Activated CD8-positive, alpha-beta T cell treated with anti-CD3 and anti-CD28 coated beads for 36 hours (primary cell): Measurements from ENCODE around the gene PYHIN1. TPM values are rescaled to one million over a fixed set of nuclear protein-coding genes. Genes with fewer than 3 reads are reported as not detected.
A peak's percentile ranks its signal among the peaks of the same experiment; 100 is the strongest.

Experiments used
- ATAC-seq: fragments of 200-7000 bp; cut with Tn5 transposase; one replicate; pipeline ENCODE4 v1.10.0; 2021; ENCODE audit warnings: mild to moderate bottlenecking, moderate library complexity
- CTCF ChIA-PET: fragments of 350-600 bp; sonication (Branson Sonifier 250); formaldehyde crosslinking; loops from one replicate; lab custom pipeline; 2021; ENCODE audit warnings: antibody characterized with exemption; lab: Charles Lee
- POLR2A ChIA-PET: fragments of 350-600 bp; sonication (Branson Sonifier 250); formaldehyde crosslinking; loops from one replicate; lab custom pipeline; 2021; ENCODE audit warnings: antibody characterized with exemption; lab: Charles Lee
- DNase-seq: peaks from one replicate; pipeline ENCODE4 v3.0.0-alpha.2; 2020
- H3K27ac Mint-ChIP-seq: one replicate; pipeline ENCODE4 v1.8.0; 2021; ENCODE audit warnings: mild to moderate bottlenecking, mixed read lengths
- H3K27me3 Mint-ChIP-seq: one replicate; pipeline ENCODE4 v1.8.0; 2021; ENCODE audit warnings: mixed read lengths
- H3K36me3 Mint-ChIP-seq: one replicate; pipeline ENCODE4 v1.8.0; 2021; ENCODE audit warnings: low read depth, mixed read lengths
- H3K4me1 Mint-ChIP-seq: one replicate; pipeline ENCODE4 v1.8.0; 2021; ENCODE audit warnings: low read depth, mixed read lengths
- H3K4me3 Mint-ChIP-seq: one replicate; pipeline ENCODE4 v1.8.0; 2021; ENCODE audit warnings: mild to moderate bottlenecking, moderate library complexity, mixed read lengths
- H3K9me3 Mint-ChIP-seq: one replicate; pipeline ENCODE4 v1.8.0; 2021; ENCODE audit warnings: mixed read lengths
- intact Hi-C: fragments of 100-400 bp; cut with micrococcal nuclease; formaldehyde crosslinking; loops from one replicate; pipeline ENCODE4 v1.10.0; 2022
- total RNA-seq, 2 experiments: library from RNA; stranded (reverse); gene quantifications; one replicate each; pipeline ENCODE4 v1.2.3, GENCODE V29; 2021
- TF ChIP-seq, protein P1 (sequence below): fragments of 200-600 bp; IDR thresholded peaks from one replicate; pipeline ENCODE4 v1.8.0; 2022; ENCODE audit warnings: antibody characterized with exemption, mild to moderate bottlenecking

The PYHIN1 gene
- total RNA-seq, 2 experiments from 2014 or later = 7.0 to 8.5 TPM

DNA sequence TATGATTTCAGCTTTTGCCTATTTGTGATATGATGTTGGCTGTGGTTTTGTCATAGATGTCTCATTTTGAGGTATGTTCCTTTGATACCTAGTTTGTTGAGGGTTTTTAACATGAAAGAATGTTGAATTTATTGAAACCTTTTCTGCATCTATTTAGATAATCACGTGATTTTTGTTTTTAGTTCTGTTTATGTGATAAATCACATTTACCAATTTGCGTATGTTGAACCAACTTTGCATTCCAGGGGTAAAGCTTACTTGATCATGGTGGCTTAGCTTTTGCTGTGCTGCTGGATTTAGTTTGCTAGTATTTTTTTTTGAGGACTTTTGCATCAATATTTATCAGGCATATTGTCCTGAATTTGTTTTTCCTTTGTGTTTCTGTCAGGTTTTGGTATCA lies 51.9 kb downstream of the PYHIN1 start:
- TF ChIP-seq, protein P1, sequence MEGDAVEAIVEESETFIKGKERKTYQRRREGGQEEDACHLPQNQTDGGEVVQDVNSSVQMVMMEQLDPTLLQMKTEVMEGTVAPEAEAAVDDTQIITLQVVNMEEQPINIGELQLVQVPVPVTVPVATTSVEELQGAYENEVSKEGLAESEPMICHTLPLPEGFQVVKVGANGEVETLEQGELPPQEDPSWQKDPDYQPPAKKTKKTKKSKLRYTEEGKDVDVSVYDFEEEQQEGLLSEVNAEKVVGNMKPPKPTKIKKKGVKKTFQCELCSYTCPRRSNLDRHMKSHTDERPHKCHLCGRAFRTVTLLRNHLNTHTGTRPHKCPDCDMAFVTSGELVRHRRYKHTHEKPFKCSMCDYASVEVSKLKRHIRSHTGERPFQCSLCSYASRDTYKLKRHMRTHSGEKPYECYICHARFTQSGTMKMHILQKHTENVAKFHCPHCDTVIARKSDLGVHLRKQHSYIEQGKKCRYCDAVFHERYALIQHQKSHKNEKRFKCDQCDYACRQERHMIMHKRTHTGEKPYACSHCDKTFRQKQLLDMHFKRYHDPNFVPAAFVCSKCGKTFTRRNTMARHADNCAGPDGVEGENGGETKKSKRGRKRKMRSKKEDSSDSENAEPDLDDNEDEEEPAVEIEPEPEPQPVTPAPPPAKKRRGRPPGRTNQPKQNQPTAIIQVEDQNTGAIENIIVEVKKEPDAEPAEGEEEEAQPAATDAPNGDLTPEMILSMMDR = no peak
- Mint-ChIP-seq H3K27ac (no peak overlapping the region), H3K4me1 (peaks cover 12% of the 10 kb centered on the region), H3K36me3 (peaks cover 18% of the 10 kb centered on the region), H3K27me3 (no peaks in the 10 kb centered on the region), H3K9me3 (peaks cover 20% of the 10 kb centered on the region), H3K4me3 (no peak overlapping the region)
- POLR2A ChIA-PET = no interaction called here
- CTCF ChIA-PET = no interaction called here
- intact Hi-C loops = no loop called here
- no peak for ATAC-seq
- DNase-seq = no peak

DNA sequence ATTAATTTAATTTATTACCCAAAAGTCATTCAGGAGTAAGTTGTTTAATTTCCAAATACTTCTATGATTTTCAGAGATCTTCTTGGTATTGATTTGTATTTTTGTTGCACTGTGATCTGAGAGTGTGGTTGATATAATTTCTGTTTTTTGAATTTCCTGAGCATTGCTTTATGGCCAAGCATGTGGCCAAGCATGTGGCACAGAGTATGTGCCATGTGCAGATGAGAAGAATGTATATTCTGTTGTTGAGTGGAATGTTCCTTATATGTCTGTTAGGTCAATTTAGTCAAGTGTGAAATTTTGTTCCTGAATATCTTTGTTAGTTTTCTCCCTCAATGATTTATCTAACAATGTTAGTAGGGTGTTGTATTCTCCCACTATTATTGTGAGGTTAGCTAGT lies 53.0 kb downstream of the PYHIN1 start:
- Mint-ChIP-seq H3K9me3 (peaks cover 20% of the 10 kb centered on the region), H3K4me3 (no peak overlapping the region), H3K27ac (no peak overlapping the region), H3K4me1 (peaks cover 4% of the 10 kb centered on the region), H3K27me3 (no peaks in the 10 kb centered on the region), H3K36me3 (peaks cover 19% of the 10 kb centered on the region)
- TF ChIP-seq, protein P1 = no peak
- intact Hi-C loops = no loop called here
- DNase-seq (no peak), ATAC-seq (no peak)
- ChIA-PET POLR2A (interaction anchor here (0.6 kb wide), 1 partner anchor 976 kb away, joined by 3 read pairs; no protein-coding TSS in a partner anchor), CTCF (interaction anchor here (0.7 kb wide), 1 partner anchor 14 kb away, joined by 3 read pairs; no protein-coding TSS in a partner anchor)

DNA sequence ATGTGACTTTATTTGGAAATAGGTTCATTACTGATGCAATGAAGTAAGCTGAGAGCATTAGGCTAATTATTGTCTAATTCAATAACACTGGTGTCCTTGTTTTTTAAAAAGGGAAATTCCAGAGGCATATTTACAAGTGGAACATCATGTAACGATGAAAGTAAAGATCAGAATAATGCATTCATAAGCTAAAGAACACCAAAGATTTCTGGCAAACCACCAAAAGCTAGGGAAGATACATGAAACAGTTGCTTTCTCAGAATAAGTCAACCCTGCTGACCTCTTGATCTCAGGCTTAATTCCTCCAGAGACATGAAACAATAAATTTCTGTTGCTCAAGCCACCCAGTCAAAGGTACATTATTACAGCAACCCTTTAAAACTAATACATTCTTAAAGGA lies 58.1 kb downstream of the PYHIN1 start:
- Mint-ChIP-seq H3K4me1 (peaks cover 7% of the 10 kb centered on the region), H3K27me3 (no peaks in the 10 kb centered on the region), H3K4me3 (no peak overlapping the region), H3K36me3 (peaks cover 17% of the 10 kb centered on the region), H3K27ac (peak overlapping the region; percentile 31), H3K9me3 (peaks cover 15% of the 10 kb centered on the region)
- DNase-seq (no peak), ATAC-seq (no peak)
- intact Hi-C loops = no loop called here
- CTCF ChIA-PET = interaction anchor here (1.3 to 1.9 kb wide), 2 partner anchors 9 to 83 kb away, joined by 4 read pairs; no protein-coding TSS in a partner anchor
- POLR2A ChIA-PET = no interaction called here
- TF ChIP-seq, protein P1 = no peak

DNA sequence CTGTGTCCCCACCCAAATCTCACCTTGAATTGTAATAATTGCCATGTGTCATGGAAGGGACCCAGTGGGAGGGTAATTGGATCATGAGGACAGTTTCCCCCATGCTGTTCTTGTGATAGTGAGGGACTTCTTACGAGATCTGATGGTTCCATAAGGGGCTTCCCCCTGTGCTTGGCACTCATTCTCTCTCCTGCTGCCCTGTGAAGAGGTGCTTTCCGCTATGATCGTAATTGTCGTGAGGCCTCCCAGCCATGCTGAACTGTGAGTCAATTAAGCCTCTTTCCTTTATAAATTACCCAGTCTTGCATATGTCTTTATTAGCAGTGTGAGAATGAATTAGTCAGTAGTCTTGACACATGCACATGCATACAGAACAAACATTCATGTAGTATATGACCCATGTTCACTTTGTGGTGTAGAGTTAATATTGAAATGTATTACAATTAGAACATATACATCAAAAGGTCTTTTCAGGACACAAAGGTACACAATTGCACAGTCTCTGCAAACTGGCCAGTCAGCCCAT lies 61.5 kb downstream of the PYHIN1 start:
- TF ChIP-seq, protein P1 = no peak
- Mint-ChIP-seq H3K27ac (no peak overlapping the region), H3K4me1 (peaks cover 21% of the 10 kb centered on the region), H3K4me3 (no peak overlapping the region), H3K36me3 (peaks cover 16% of the 10 kb centered on the region), H3K27me3 (no peaks in the 10 kb centered on the region), H3K9me3 (peaks cover 11% of the 10 kb centered on the region)
- ATAC-seq (no peak), DNase-seq (no peak)
- intact Hi-C loops = no loop called here
- ChIA-PET POLR2A (no interaction called here), CTCF (no interaction called here)

DNA sequence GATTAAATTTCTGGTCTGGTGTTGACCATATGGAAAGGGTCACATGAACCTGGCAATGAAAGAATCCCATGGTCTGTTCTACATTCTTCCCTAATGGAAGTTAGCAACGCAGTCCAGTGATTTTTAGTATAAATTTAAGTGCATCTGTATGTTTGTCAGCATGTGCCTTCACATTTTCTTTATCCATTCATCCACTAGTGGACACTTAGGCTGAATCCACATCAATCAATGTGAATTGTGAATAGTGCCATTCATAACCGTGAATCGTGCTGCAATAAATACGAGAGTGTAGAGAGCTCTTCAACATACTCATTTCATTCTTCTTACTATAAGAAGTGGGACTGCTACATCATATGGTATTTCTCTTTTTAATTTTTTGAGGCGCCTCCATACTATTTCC lies 65.6 kb downstream of the PYHIN1 start:
- peaks cover 25% of the 10 kb centered on the region for H3K4me1 Mint-ChIP-seq
- no peak overlapping the region for H3K4me3 Mint-ChIP-seq
- peaks cover 12% of the 10 kb centered on the region for H3K36me3 Mint-ChIP-seq
- TF ChIP-seq, protein P1 = no peak
- DNase-seq (no peak), ATAC-seq (no peak)
- ChIA-PET POLR2A (interaction anchor here (0.6 kb wide), 1 partner anchor 68 kb away, joined by 3 read pairs; no protein-coding TSS in a partner anchor), CTCF (interaction anchor here (2.0 to 2.5 kb wide), 5 partner anchors 9 to 793 kb away, joined by 6 to 34 read pairs (median 9); partner anchors contain the start of gene AIM2)
- no peaks in the 10 kb centered on the region for H3K27me3 Mint-ChIP-seq
- intact Hi-C loops = loop anchor here (5.0 kb wide), 1 partner anchor 205 kb away; no protein-coding TSS in a partner anchor
- H3K9me3 Mint-ChIP-seq = peaks cover 11% of the 10 kb centered on the region
- H3K27ac Mint-ChIP-seq = no peak overlapping the region
